GM12891 (cell line): ENCODE results near the gene PRELID1.

Experiments
- POLR2A ChIP-seq: IDR thresholded peaks from 2 replicates; pipeline ENCODE4 v1.6.1; 2011; ENCODE audit warnings: low read depth, low read length, control low read depth
- SPI1 ChIP-seq: IDR thresholded peaks from 2 replicates; pipeline ENCODE4 v1.6.1; 2011; ENCODE audit warnings: low read depth, low read length, control low read depth

GRCh38 chr5:177303925-177304391 is 359 bp downstream of the PRELID1 start:
- TF ChIP-seq SPI1 (no peak), POLR2A (no peak)
